GM12878 (cell line): ENCODE results near the gene BNC2. TPM values are rescaled to one million over a fixed set of nuclear protein-coding genes. Genes with fewer than 3 reads are reported as not detected.

ENCODE experiments used
- ATAC-seq: fragments of 200-7000 bp; cut with Tn5 transposase; 3 replicates; pipeline ENCODE4 v1.9.1; 2020; ENCODE audit warnings: mild to moderate bottlenecking, moderate library complexity
- BruUV-seq: library from RNA; stranded (reverse); fragments of 400-500 nt; replicated peaks from 2 replicates; lab custom pipeline; 2021; lab: Mats Ljungman, UMichigan
- CTCF ChIA-PET: fragments of 300-600 bp; sonication (Branson Sonifier 250); formaldehyde crosslinking; extraction: SDS; loops from one replicate; lab custom pipeline; 2021; ENCODE audit warnings: inconsistent platforms; lab: Yijun Ruan, JAX
- POLR2A ChIA-PET: fragments of 350-600 bp; formaldehyde crosslinking; extraction: SDS; loops from one replicate; lab custom pipeline; 2021; ENCODE audit warnings: inconsistent platforms; lab: Charles Lee
- RAD21 ChIA-PET: fragments of 300-600 bp; sonication (Branson Sonifier 250); formaldehyde crosslinking; loops from one replicate; lab custom pipeline; 2023; ENCODE audit warnings: antibody characterized with exemption; ENCODE audit not compliant: unreplicated experiment; lab: Charles Lee
- SMC1A ChIA-PET: fragments of 300-600 bp; sonication (Branson Sonifier 250); formaldehyde crosslinking; loops from one replicate; lab custom pipeline; 2023; ENCODE audit not compliant: unreplicated experiment, uncharacterized antibody; lab: Charles Lee
- DNase-seq: peaks from one replicate; pipeline ENCODE4 v3.0.0-alpha.2; 2011; ENCODE audit warnings: low read depth, low spot score
- FAIRE-seq: peaks from 3 replicates; lab custom pipeline; 2011; peaks lifted over from hg19 to GRCh38; lab: Jason Lieb, UNC
- H2AFZ ChIP-seq: 2 replicates; pipeline ENCODE4 v1.6.0; 2011; ENCODE audit warnings: low read depth, low read length, control low read depth; ENCODE audit not compliant: control insufficient read depth
- H3K27ac ChIP-seq: 2 replicates; pipeline ENCODE4 v1.5.1; 2011; ENCODE audit warnings: control low read depth; ENCODE audit not compliant: control insufficient read depth, insufficient read depth
- H3K27me3 ChIP-seq, 2 experiments: replicated peaks in 1 of 2; 2 replicates each; pipeline versions ENCODE4 v1.6.0 to v1.6.1; 2011; ENCODE audit warnings: low read length in 1 of 2; ENCODE audit not compliant: control insufficient read depth in 2 of 2, insufficient read depth in 2 of 2
- H3K36me3 ChIP-seq, 2 experiments: 2 replicates each; pipeline ENCODE4 v1.5.1; 2011; ENCODE audit warnings: low read length in 1 of 2; ENCODE audit not compliant: control insufficient read depth in 2 of 2, insufficient read depth in 2 of 2
- H3K4me1 ChIP-seq: 2 replicates; pipeline ENCODE4 v1.6.1; 2011; ENCODE audit warnings: mild to moderate bottlenecking, low read length, moderate library complexity, mixed read lengths; ENCODE audit not compliant: control insufficient read depth, insufficient read depth
- H3K4me2 ChIP-seq: 2 replicates; pipeline ENCODE4 v1.6.0; 2011; ENCODE audit warnings: control low read depth; ENCODE audit not compliant: control insufficient read depth, insufficient read depth
- H3K4me3 ChIP-seq: fragments of 200-600 bp; sonication (generic); 2 replicates; pipeline ENCODE4 v1.5.1; 2016
- H3K79me2 ChIP-seq: 2 replicates; pipeline ENCODE4 v1.6.0; 2011; ENCODE audit warnings: low read length; ENCODE audit not compliant: control insufficient read depth, insufficient read depth
- H3K9ac ChIP-seq: 2 replicates; pipeline ENCODE4 v1.8.0; 2011; ENCODE audit warnings: low read length, control low read depth, mixed read lengths; ENCODE audit not compliant: control insufficient read depth, insufficient read depth
- H3K9me3 ChIP-seq: replicated peaks from 3 replicates; pipeline ENCODE4 v1.5.1; 2011; ENCODE audit warnings: mild to moderate bottlenecking, low read length; ENCODE audit not compliant: control insufficient read depth, insufficient read depth
- H4K20me1 ChIP-seq: 2 replicates; pipeline ENCODE4 v1.6.0; 2011; ENCODE audit not compliant: control insufficient read depth, insufficient read depth
- CREB1 ChIP-seq: IDR thresholded peaks from 2 replicates; pipeline ENCODE4 v1.6.1; 2012; ENCODE audit warnings: low read depth, mild to moderate bottlenecking, inconsistent platforms
- E2F4 ChIP-seq: IDR thresholded peaks from 2 replicates; pipeline ENCODE4 v1.6.1; 2012; ENCODE audit warnings: low read depth, low read length, improper control_type of control experiment
- GABPA ChIP-seq: IDR thresholded peaks from 2 replicates; pipeline ENCODE4 v1.6.1; 2014; ENCODE audit warnings: antibody characterized with exemption, low read depth, mild to moderate bottlenecking, inconsistent platforms
- KAT2A ChIP-seq: conservative IDR thresholded peaks from 2 replicates; pipeline ENCODE4 v1.6.1; 2011; ENCODE audit warnings: low read depth, low read length; ENCODE audit not compliant: control insufficient read depth
- MTA2 ChIP-seq: fragments of 450-650 bp; IDR thresholded peaks from 2 replicates; pipeline ENCODE4 v1.6.1; 2016; ENCODE audit warnings: low read depth, mild to moderate bottlenecking, moderate library complexity
- NR2C1 ChIP-seq: fragments of 450-650 bp; IDR thresholded peaks from 2 replicates; pipeline ENCODE4 v1.6.1; 2017; ENCODE audit warnings: antibody characterized with exemption, mild to moderate bottlenecking, moderate library complexity
- POLR2A ChIP-seq: IDR thresholded peaks from 2 replicates; pipeline ENCODE4 v1.6.1; 2011; ENCODE audit warnings: low read depth, mild to moderate bottlenecking, low read length
- RAD21 ChIP-seq: IDR thresholded peaks from 2 replicates; pipeline ENCODE4 v1.6.1; 2011; ENCODE audit warnings: mild to moderate bottlenecking, low read depth, low read length, moderate library complexity; ENCODE audit not compliant: insufficient read depth
- RELA ChIP-seq: fragments of 450-650 bp; IDR thresholded peaks from 2 replicates; pipeline ENCODE4 v1.8.0; 2014; ENCODE audit warnings: borderline replicate concordance; ENCODE audit not compliant: partially characterized antibody
- SREBF2 ChIP-seq: IDR thresholded peaks from 2 replicates; pipeline ENCODE4 v1.6.1; 2012; ENCODE audit warnings: mild to moderate bottlenecking, low read length
- SRF ChIP-seq, 2 experiments: IDR thresholded peaks; 2 replicates each; pipeline ENCODE4 v1.6.1; 2011; ENCODE audit warnings: low read depth in 2 of 2, low read length in 2 of 2, mild to moderate bottlenecking in 1 of 2, moderate library complexity in 1 of 2
- TARDBP ChIP-seq: IDR thresholded peaks from 2 replicates; pipeline ENCODE4 v1.6.1; 2016; ENCODE audit warnings: borderline replicate concordance
- WGBS: methylation state at CpG from one replicate; pipeline ENCODE4 v1.1.6; 2016; ENCODE audit warnings: low lambda C conversion rate; ENCODE audit not compliant: insufficient replicate concordance, insufficient coverage; ENCODE audit errors: missing lambda C conversion rate; 5-methylcytosine and 5-hydroxymethylcytosine counted together
- in situ Hi-C: fragments of 300-500 bp; cut with MboI; formaldehyde crosslinking; loops from 9 replicates; pipeline ENCODE4 v1.14.3; 2018; ENCODE audit warnings: mixed read lengths
- intact Hi-C: fragments of 100-400 bp; cut with micrococcal nuclease; formaldehyde crosslinking; loops from one replicate; pipeline ENCODE4 v1.14.2; 2022; ENCODE audit not compliant: unreplicated experiment
- polyA plus RNA-seq, 11 experiments: library from polyadenylated mRNA; depleted of rRNA in 4 of 11; unstranded in 6 of 11; stranded (reverse) in 5 of 11; fragments of >200 nt; fragmentation: Nextera tagmentation in 4 of 11; fragmentation: Illumina TruSeq in 1 of 11; extraction: Ambion mirVana in 4 of 11; extraction: Trizol in 1 of 11; gene quantifications; 1 replicate in 1 of 11; 2 replicates in 10 of 11; pipeline versions ENCODE4 v1.2.1 to v1.2.3, GENCODE V29; 2011 to 2016; ENCODE audit warnings: inconsistent platforms in 2 of 11, missing spikeins in 2 of 11, low read depth in 1 of 11
- total RNA-seq, 4 experiments: library from RNA; depleted of rRNA in 3 of 4; stranded (reverse); fragments of >200 nt in 3 of 4; fragmentation: Illumina TruSeq in 1 of 4; extraction: Trizol in 1 of 4; gene quantifications; 2 replicates each; pipeline versions ENCODE4 v1.2.1 to v1.2.3, GENCODE V29; 2013 to 2021
- TF ChIP-seq, protein P1 (sequence below): IDR thresholded peaks from 2 replicates; pipeline ENCODE4 v1.6.1; 2012; ENCODE audit warnings: low read length, inconsistent platforms

BNC2 gene
- total and polyA plus RNA-seq, 10 of the 15 experiments (the other 5 are each of a cell fraction or from before 2014, with no cell fraction given), result 0.05 to 14.5 (median 0.26) TPM

GRCh38 chr9:16496908-16497307 is 373.6 kb downstream of the BNC2 start (continued):
- TF ChIP-seq SREBF2 (no peak), CREB1 (no peak), TARDBP (no peak), POLR2A (no peak), MTA2 (no peak), GABPA (no peak), RAD21 (no peak), RELA (no peak), E2F4 (no peak), KAT2A (no peak)
- TF ChIP-seq, protein P1, sequence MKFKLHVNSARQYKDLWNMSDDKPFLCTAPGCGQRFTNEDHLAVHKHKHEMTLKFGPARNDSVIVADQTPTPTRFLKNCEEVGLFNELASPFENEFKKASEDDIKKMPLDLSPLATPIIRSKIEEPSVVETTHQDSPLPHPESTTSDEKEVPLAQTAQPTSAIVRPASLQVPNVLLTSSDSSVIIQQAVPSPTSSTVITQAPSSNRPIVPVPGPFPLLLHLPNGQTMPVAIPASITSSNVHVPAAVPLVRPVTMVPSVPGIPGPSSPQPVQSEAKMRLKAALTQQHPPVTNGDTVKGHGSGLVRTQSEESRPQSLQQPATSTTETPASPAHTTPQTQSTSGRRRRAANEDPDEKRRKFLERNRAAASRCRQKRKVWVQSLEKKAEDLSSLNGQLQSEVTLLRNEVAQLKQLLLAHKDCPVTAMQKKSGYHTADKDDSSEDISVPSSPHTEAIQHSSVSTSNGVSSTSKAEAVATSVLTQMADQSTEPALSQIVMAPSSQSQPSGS, result no peak

GRCh38 chr9:16487915-16488314 is 382.6 kb downstream of the BNC2 start:
- in situ Hi-C loops, result no loop called here
- SMC1A ChIA-PET, result interaction anchor here (0.6 to 1.8 kb wide), 11 partner anchors 10 to 65 kb away, joined by 3 to 8 read pairs (median 3); no protein-coding TSS in a partner anchor
- Histone ChIP-seq H3K79me2 (no peaks in the 10 kb centered on the region), H3K27me3 (no peaks in the 10 kb centered on the region), H4K20me1 (no peaks in the 10 kb centered on the region), H3K4me3 (no peak overlapping the region), H2AFZ (no peak overlapping the region), H3K4me1 (no peaks in the 10 kb centered on the region), H3K36me3 (no peaks in the 10 kb centered on the region), H3K9me3 (no peaks in the 10 kb centered on the region), H3K27ac (no peak overlapping the region), H3K9ac (no peak overlapping the region), H3K4me2 (no peak overlapping the region)
- CTCF ChIA-PET, result interaction anchor here (1.6 kb wide), 1 partner anchor 15 kb away, joined by 3 read pairs; no protein-coding TSS in a partner anchor
- DNase-seq (no peak), FAIRE-seq (no peak), ATAC-seq (no peak)
- 18% methylated on average over 7 of the region's 7 CpGs for WGBS
- POLR2A ChIA-PET, result no interaction called here
- intact Hi-C loops, result loop anchor here (5.0 kb wide), 1 partner anchor 36 kb away; no protein-coding TSS in a partner anchor
- RAD21 ChIA-PET, result interaction anchor here (0.9 to 1.1 kb wide), 2 partner anchors 24 to 54 kb away, joined by 3 read pairs; no protein-coding TSS in a partner anchor
- TF ChIP-seq NR2C1, result no peak
- peak in 1 of 2 experiments; percentile 75; a peak in 1 of 4 replicates for TF ChIP-seq SRF (IDR thresholded peaks at IDR 0.05; ENCODE audit: low read depth in 2 of 2, low read length in 2 of 2)
- BruUV-seq, result no TSS peak
